ENCODE measurements around the gene PGR.
"Not testable (repeated sequence)": the region's sequence is repeated elsewhere in the genome, so short reads cannot be mapped to it uniquely, and the experiment has no call there.

The PGR gene

GRCh38 chr11:101063706-101064105 is 65.9 kb downstream of the PGR start:
- DNase-seq = no peak

GRCh38 chr11:101061606-101062005 is 68.0 kb downstream of the PGR start:
- DNase-seq = no peak

GRCh38 chr11:101059331-101059730 is 70.3 kb downstream of the PGR start:
- DNase-seq = no peak

GRCh38 chr11:101053492-101053891 is 76.1 kb downstream of the PGR start:
- no peak for DNase-seq

- DNase-seq = no peak
These were observed 77.9 kb downstream of the PGR start for GRCh38 chr11:101051677-101052076.

DNA sequence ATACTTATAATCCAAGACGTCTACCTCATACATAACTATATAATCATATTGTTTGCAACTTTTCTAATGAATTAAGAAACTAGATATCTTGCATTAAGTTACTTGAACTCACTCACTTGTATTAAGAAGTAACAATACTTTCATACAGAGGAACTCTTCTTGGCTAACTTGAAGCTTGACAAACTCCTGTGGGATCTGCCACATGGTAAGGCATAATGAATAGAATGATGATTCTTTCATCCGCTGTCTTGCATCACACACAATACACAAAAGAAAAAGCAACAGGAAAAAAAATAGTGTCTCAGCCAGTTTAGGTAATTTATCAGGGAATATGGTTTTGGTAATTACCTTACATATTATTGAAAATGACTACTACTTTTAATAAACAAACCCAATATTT is 79.8 kb downstream of the PGR start:
- no peak for DNase-seq

DNA sequence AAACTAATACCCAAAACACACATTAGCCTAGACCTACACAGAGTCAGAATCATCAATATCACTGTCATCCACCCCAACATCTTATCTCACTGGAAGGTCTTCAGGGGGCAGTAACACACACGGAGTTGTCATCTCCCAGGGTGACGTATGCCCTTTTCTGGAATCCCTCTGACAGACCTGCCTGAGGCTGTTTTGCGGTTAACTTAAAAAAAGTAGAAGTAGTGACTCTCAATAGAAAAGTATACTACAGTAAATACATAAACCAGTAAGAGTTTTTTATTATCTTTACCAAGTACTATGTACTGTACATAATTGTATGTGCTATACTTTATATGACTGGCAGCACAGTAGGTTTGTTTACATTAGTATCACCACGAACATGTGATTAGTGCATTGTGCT is 80.5 kb downstream of the PGR start:
- no peak for DNase-seq

GRCh38 chr11:101048479-101048878 is 81.1 kb downstream of the PGR start:
- no peak for DNase-seq

DNA sequence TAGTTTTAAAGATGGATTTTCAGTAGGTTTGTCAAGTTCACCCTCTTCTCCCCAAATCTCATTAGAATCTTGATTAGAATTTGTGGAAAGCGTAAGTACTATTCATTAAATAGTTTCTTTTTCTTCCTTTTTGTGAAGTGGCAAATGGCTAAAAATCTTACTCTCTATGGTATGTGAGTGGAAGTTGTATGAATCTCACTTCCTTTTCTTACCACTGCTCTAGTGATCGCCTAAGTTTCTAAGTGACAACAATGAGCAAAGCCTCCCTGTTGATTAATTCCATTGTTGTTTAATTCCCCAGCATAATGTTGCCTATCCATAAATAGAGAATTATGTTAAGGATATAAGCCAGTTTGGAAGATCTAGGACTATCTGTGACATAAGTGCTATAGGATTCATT is 82.7 kb downstream of the PGR start:
- no peak for DNase-seq

DNA sequence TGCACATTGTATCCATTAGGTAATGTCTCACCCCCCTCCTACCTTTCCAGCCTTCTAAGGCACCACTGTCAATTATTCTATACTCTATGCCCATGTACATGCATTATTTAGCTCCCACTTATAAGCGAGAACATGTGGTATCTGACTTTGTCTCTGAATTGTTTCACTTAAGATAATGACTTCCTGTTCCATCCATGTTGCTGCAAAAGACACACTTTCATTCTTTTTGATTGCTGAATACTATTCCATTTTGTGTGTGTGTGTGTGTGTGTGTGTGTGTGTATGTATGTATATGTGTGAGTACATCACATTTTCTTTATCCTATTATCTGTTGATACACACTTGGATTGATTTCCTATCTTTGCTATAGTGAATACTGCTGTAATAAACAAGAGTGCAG is 84.2 kb downstream of the PGR start:
- no peak for DNase-seq

- no peak for DNase-seq
These were observed 85.7 kb downstream of the PGR start for GRCh38 chr11:101043940-101044339.

- no peak for DNase-seq
These were observed 93.7 kb downstream of the PGR start for GRCh38 chr11:101035872-101036271.

- DNase-seq = no peak
These were observed 95.5 kb downstream of the PGR start for GRCh38 chr11:101034076-101034475.

- no peak for DNase-seq
These were observed 96.6 kb downstream of the PGR start for GRCh38 chr11:101032991-101033390.

DNA sequence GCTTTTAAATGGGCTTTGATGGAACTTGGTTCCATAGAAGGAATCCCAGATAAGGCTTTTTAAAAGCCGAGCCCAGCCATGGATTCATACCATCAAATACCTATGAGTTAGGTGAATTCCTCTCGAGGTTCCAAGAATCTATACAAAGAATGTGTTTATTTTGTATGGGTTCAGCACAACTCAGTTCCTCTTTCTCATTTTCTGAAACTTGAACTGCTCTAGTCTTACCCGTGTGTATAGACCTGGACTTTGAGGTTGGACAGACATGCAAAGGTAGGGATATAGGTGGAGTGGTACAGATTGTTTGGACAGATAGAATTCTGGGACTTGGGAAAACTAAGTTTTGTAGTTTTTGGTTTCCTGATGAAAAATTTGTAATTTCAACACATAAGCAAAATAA is 97.9 kb downstream of the PGR start:
- DNase-seq = no peak

DNA sequence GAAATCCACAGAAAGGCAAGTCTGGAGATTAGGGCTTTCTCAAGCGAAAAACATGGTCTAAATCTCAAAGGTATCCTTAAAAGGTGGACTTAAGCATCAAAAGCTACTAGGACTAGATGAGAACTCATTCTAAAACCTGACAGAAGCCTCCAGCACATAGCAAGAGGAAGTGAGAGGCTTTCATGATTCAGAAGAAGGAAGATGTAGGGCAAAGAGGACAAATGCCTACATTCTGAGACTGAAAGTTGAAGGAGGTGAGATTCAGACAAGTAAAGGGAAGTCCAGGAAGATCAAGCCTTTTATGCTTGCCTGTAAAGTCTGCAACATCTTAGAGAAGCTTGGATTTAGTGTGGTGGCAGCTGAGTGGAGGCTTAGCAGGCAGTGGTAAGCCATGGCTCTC is 98.9 kb downstream of the PGR start:
- DNase-seq = no peak

DNA sequence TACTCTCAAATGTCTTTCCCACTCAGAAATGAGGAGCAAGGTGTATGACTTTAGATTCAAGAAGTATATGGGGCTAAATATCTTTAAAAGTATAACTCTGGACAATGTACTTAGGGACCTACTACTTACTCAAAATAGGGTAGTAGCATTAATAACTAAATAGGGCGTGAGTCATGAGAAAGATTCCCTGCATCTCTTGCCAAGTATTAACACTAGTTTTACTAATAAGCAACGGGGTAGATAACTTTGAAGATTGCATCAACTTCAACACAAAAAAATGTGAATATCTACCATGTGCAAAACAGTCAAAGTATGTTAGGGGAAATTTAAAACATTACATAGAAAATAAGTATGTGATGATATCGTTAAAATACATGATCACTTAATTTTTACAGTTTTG is 99.6 kb downstream of the PGR start:
- DNase-seq = no peak

GRCh38 chr11:101028644-101029043 is 101.0 kb downstream of the PGR start:
- no peak for DNase-seq

DNA sequence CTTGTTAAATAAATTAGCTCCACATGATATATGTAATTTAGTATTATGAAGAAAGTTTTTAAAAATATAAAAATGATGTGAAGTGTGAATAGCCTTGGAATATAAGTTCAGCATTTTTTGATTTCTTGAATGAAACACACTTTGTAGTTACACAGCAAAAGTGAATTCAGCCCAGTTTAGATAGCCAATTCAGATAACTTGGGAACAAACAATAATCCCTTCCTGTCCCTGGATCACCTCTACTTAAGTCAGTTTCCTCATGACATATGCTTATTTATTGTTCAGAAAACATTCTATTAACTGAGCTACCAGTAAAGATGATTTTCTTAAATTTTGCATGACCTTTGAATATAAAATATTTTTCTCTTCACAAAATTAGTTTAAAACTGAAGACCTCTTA is 107.4 kb downstream of the PGR start:
- no peak for DNase-seq

DNA sequence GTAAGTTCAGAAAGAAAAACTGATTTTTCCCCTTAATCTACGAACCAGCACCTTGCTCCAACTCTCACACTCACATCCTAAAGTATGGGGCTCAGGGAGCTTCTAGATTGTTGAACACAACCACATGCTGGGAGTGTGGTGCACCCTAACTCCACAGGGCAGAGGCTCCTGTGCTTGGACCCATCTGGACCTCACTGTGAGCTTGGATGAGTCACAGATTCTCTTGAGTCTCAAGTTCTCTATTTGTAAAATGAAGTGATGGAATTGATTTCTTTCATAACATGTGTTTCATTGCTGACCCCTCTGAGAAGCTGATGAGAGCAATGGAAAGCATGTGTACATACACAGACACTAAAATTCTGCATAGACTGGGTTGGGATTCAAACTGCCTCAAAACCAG is 109.7 kb downstream of the PGR start:
- DNase-seq = no peak

GRCh38 chr11:101014600-101015285 is 114.9 kb downstream of the PGR start:
- DNase-seq = no peak

DNA sequence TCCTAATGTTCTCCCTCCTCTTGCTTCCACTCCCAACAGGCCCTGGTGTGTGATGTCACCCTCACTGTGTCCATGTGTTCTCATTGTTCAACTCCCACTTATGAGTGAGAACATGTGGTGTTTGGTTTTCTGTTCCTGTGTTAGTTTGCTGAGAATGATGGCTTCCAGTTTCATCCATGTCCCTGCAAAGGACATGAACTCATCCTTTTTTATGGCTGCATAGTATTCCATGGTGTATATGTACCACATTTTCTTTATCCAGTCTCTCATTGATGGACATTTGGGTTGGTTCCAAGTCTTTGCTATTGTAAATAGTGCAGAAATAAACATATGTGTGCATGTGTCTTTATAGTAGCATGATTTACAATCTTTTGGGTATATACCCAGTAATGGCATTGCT is 115.9 kb downstream of the PGR start:
- not testable (repeated sequence) for DNase-seq

- DNase-seq = no peak
These were observed 117.7 kb downstream of the PGR start for GRCh38 chr11:101011881-101012280.

- no peak for DNase-seq
These were observed 118.7 kb downstream of the PGR start for GRCh38 chr11:101010899-101011298.

- no peak for DNase-seq
These were observed 119.9 kb downstream of the PGR start for GRCh38 chr11:101009690-101010055.

All from suppressor macrophage treated with lipopolysaccharide for 1 hour (primary cell).